H9 (cell line): ENCODE results near the gene MRPL9. TPM values are rescaled to one million over a fixed set of nuclear protein-coding genes. Genes with fewer than 3 reads are reported as not detected.

Source experiments
- DNase-seq: peaks from one replicate; pipeline ENCODE4 v3.0.0-alpha.2; 2017
- H2AFZ ChIP-seq: one replicate; pipeline ENCODE4 v1.6.1; 2013; ENCODE audit warnings: mild to moderate bottlenecking, low read length, control low read depth, moderate library complexity
- H2AK5ac ChIP-seq: 2 replicates; pipeline ENCODE4 v1.6.1; 2013; ENCODE audit warnings: low read length, control low read depth, mixed read lengths; ENCODE audit not compliant: insufficient read length
- H2BK120ac ChIP-seq: one replicate; pipeline ENCODE4 v1.6.1; 2013; ENCODE audit warnings: low read depth, mild to moderate bottlenecking, low read length, control low read depth, inconsistent platforms; ENCODE audit not compliant: poor library complexity, severe bottlenecking
- H2BK12ac ChIP-seq: 2 replicates; pipeline ENCODE4 v1.6.1; 2013; ENCODE audit warnings: low read length, control low read depth, mixed read lengths, low read depth; ENCODE audit not compliant: insufficient read length
- H2BK15ac ChIP-seq: 2 replicates; pipeline ENCODE4 v1.6.1; 2013; ENCODE audit warnings: low read depth, low read length, control low read depth
- H2BK20ac ChIP-seq: one replicate; pipeline ENCODE4 v1.6.1; 2013; ENCODE audit warnings: low read depth, mild to moderate bottlenecking, low read length, control low read depth, inconsistent platforms; ENCODE audit not compliant: poor library complexity, severe bottlenecking
- H2BK5ac ChIP-seq: 2 replicates; pipeline ENCODE4 v1.6.1; 2013; ENCODE audit warnings: low read length, control low read depth, mixed read lengths; ENCODE audit not compliant: insufficient read length
- H3K14ac ChIP-seq: 2 replicates; pipeline ENCODE4 v1.6.1; 2013; ENCODE audit warnings: low read length, control low read depth; ENCODE audit not compliant: insufficient read depth
- H3K18ac ChIP-seq: 2 replicates; pipeline ENCODE4 v1.6.1; 2013; ENCODE audit warnings: low read depth, mild to moderate bottlenecking, mixed read lengths, low read length, control low read depth; ENCODE audit not compliant: insufficient read length
- H3K23ac ChIP-seq: 2 replicates; pipeline ENCODE4 v1.6.1; 2013; ENCODE audit warnings: low read length, control low read depth, mixed read lengths, low read depth; ENCODE audit not compliant: insufficient read length
- H3K23me2 ChIP-seq: 2 replicates; pipeline ENCODE4 v1.6.1; 2013; ENCODE audit warnings: low read depth, mild to moderate bottlenecking, mixed read lengths, low read length, control low read depth; ENCODE audit not compliant: insufficient read length, poor library complexity, severe bottlenecking
- H3K27ac ChIP-seq: 2 replicates; pipeline ENCODE4 v1.5.1; 2013; ENCODE audit warnings: low read length, control low read depth, mixed read lengths, low read depth; ENCODE audit not compliant: insufficient read length
- H3K27me3 ChIP-seq: 2 replicates; pipeline ENCODE4 v1.6.1; 2013; ENCODE audit warnings: low read length, control low read depth, inconsistent platforms; ENCODE audit not compliant: insufficient read depth
- H3K4ac ChIP-seq: 2 replicates; pipeline ENCODE4 v1.6.1; 2013; ENCODE audit warnings: low read depth, mild to moderate bottlenecking, control low read depth, inconsistent platforms, low read length, moderate library complexity
- H3K4me1 ChIP-seq: 2 replicates; pipeline ENCODE4 v1.6.1; 2013; ENCODE audit warnings: low read length, control low read depth, inconsistent platforms; ENCODE audit not compliant: insufficient read depth
- H3K4me2 ChIP-seq: 2 replicates; pipeline ENCODE4 v1.6.1; 2013; ENCODE audit warnings: low read length, control low read depth, mixed read lengths; ENCODE audit not compliant: insufficient read length, insufficient read depth
- H3K56ac ChIP-seq: 2 replicates; pipeline ENCODE4 v1.6.1; 2013; ENCODE audit warnings: low read depth, mild to moderate bottlenecking, mixed read lengths, low read length, control low read depth; ENCODE audit not compliant: insufficient read length
- H3K79me1 ChIP-seq: 2 replicates; pipeline ENCODE4 v1.6.1; 2013; ENCODE audit warnings: low read depth, mild to moderate bottlenecking, moderate library complexity, low read length, control low read depth, inconsistent platforms; ENCODE audit not compliant: insufficient read depth, poor library complexity, severe bottlenecking
- H3K79me2 ChIP-seq: 2 replicates; pipeline ENCODE4 v1.6.1; 2013; ENCODE audit warnings: low read length, control low read depth, inconsistent platforms; ENCODE audit not compliant: insufficient read depth
- H3K9ac ChIP-seq: 2 replicates; pipeline ENCODE4 v1.6.1; 2013; ENCODE audit warnings: low read length, control low read depth, mixed read lengths; ENCODE audit not compliant: insufficient read length; ENCODE audit errors: extremely low read depth
- H3K9me3 ChIP-seq: one replicate; pipeline ENCODE4 v1.6.1; 2013; ENCODE audit warnings: low read depth, low read length, inconsistent platforms; ENCODE audit not compliant: control insufficient read depth
- H3T11ph ChIP-seq: one replicate; pipeline ENCODE4 v1.6.1; 2013; ENCODE audit warnings: mild to moderate bottlenecking, low read length, control low read depth, inconsistent platforms
- H4K20me1 ChIP-seq: one replicate; pipeline ENCODE4 v1.6.1; 2013; ENCODE audit not compliant: control insufficient read depth, insufficient read length, insufficient read depth
- H4K5ac ChIP-seq: 2 replicates; pipeline ENCODE4 v1.6.1; 2013; ENCODE audit warnings: low read depth, mild to moderate bottlenecking, mixed read lengths, low read length, control low read depth; ENCODE audit not compliant: insufficient read length
- H4K8ac ChIP-seq: replicated peaks from 2 replicates; pipeline ENCODE4 v1.6.1; 2013; ENCODE audit warnings: low read length, control low read depth, mixed read lengths, low read depth; ENCODE audit not compliant: insufficient read length
- H4K91ac ChIP-seq: 2 replicates; pipeline ENCODE4 v1.6.1; 2013; ENCODE audit warnings: low read depth, mild to moderate bottlenecking, moderate library complexity, mixed read lengths, low read length, control low read depth; ENCODE audit not compliant: insufficient read length
- H3K27ac Mint-ChIP-seq, 3 experiments: 2 replicates in 2 of 3; 3 replicates in 1 of 3; pipeline ENCODE4 v1.8.0; 2020 to 2021; ENCODE audit warnings: mixed read lengths in 3 of 3, mild to moderate bottlenecking in 1 of 3, moderate library complexity in 1 of 3
- H3K27me3 Mint-ChIP-seq: 2 replicates; pipeline ENCODE4 v1.8.0; 2021; ENCODE audit warnings: low read depth, mild to moderate bottlenecking, moderate library complexity, mixed read lengths
- H3K36me3 Mint-ChIP-seq, 3 experiments: 2 replicates in 2 of 3; 3 replicates in 1 of 3; pipeline ENCODE4 v1.8.0; 2020 to 2021; ENCODE audit warnings: low read depth in 3 of 3, mixed read lengths in 3 of 3; ENCODE audit not compliant: insufficient read depth in 1 of 3
- H3K4me1 Mint-ChIP-seq, 2 experiments: 2 replicates each; pipeline ENCODE4 v1.8.0; 2020; ENCODE audit warnings: mixed read lengths in 2 of 2
- H3K4me3 Mint-ChIP-seq, 2 experiments: 2 replicates in 1 of 2; 3 replicates in 1 of 2; pipeline ENCODE4 v1.8.0; 2020 to 2021; ENCODE audit warnings: mild to moderate bottlenecking in 2 of 2, mixed read lengths in 2 of 2, moderate library complexity in 1 of 2
- H3K9me3 Mint-ChIP-seq, 2 experiments: 2 replicates in 1 of 2; 3 replicates in 1 of 2; pipeline ENCODE4 v1.8.0; 2020; ENCODE audit warnings: mild to moderate bottlenecking in 2 of 2, mixed read lengths in 2 of 2, moderate library complexity in 1 of 2
- WGBS: extraction: QIAGEN DNeasy Blood & Tissue Kit; methylation state at CpG from one replicate; pipeline ENCODE4 v1.1.7; 2013; ENCODE audit warnings: missing lambda C conversion rate, low lambda C conversion rate, mixed read lengths; ENCODE audit not compliant: insufficient read length; ENCODE audit errors: extremely low coverage; 5-methylcytosine and 5-hydroxymethylcytosine counted together
- total RNA-seq: library from RNA; stranded (reverse); gene quantifications from 2 replicates; pipeline ENCODE4 v1.2.1, GENCODE V29; 2021
- TF ChIP-seq, protein P1 (sequence below): fragments of 200-600 bp; sonication (generic); conservative IDR thresholded peaks from 3 replicates; pipeline ENCODE4 v1.8.0; 2021; ENCODE audit warnings: antibody characterized with exemption, mild to moderate bottlenecking

The MRPL9 gene
- total RNA-seq, 1 experiment from 2014 or later, result 102 TPM

DNA sequence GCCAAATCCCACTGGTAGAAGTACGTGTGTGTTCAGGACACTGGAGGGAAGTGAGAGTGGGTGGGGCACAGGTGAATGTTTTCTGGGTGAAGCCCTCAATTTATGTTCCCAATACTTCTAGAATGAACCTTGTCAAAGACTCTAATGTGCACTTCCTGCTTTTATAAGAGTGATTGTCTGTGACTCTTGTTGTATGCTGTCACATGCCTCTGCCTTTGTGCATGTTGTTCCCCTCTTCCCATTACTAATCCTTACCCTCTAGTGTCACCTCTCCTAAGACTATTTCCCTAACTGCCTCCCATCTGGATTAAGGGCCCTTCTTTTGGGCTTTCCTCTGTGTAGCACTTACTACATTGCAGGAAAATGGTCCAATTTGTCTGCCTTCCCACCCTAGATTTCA, 44.5 kb upstream of the MRPL9 start:
- H2AK5ac ChIP-seq, result no peak overlapping the region
- H2BK20ac ChIP-seq, result no peak overlapping the region
- no peak overlapping the region for H3K27ac ChIP-seq
- peaks cover 8% of the 10 kb centered on the region for H3K27me3 Mint-ChIP-seq
- H4K8ac ChIP-seq, result no peak overlapping the region
- H3K56ac ChIP-seq, result no peak overlapping the region
- no peak overlapping the region for H3K9ac ChIP-seq
- no peaks in the 10 kb centered on the region for H4K20me1 ChIP-seq
- no peaks in the 10 kb centered on the region for H3K79me1 ChIP-seq
- no peak overlapping the region for H3K4me3 Mint-ChIP-seq
- peaks cover 16 to 20% of the 10 kb centered on the region in 2 experiments for H3K4me1 Mint-ChIP-seq
- H3K4me1 ChIP-seq, result no peaks in the 10 kb centered on the region; the same call in 1 of the 2 replicates
- no peak overlapping the region for H3K18ac ChIP-seq
- TF ChIP-seq, protein P1, sequence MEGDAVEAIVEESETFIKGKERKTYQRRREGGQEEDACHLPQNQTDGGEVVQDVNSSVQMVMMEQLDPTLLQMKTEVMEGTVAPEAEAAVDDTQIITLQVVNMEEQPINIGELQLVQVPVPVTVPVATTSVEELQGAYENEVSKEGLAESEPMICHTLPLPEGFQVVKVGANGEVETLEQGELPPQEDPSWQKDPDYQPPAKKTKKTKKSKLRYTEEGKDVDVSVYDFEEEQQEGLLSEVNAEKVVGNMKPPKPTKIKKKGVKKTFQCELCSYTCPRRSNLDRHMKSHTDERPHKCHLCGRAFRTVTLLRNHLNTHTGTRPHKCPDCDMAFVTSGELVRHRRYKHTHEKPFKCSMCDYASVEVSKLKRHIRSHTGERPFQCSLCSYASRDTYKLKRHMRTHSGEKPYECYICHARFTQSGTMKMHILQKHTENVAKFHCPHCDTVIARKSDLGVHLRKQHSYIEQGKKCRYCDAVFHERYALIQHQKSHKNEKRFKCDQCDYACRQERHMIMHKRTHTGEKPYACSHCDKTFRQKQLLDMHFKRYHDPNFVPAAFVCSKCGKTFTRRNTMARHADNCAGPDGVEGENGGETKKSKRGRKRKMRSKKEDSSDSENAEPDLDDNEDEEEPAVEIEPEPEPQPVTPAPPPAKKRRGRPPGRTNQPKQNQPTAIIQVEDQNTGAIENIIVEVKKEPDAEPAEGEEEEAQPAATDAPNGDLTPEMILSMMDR, result no peak
- no peak overlapping the region for H3K14ac ChIP-seq
- H3K27ac Mint-ChIP-seq, result no peak overlapping the region; a peak in 1 of 7 replicates
- H3K23me2 ChIP-seq, result no peaks in the 10 kb centered on the region
- H3K79me2 ChIP-seq, result no peaks in the 10 kb centered on the region
- H2BK5ac ChIP-seq, result no peak overlapping the region
- H3K4me2 ChIP-seq, result no peak overlapping the region
- H3K27me3 ChIP-seq, result 0 out of 2 replicates have a peak, but pooled peaks cover 2% of the 10 kb centered on the region
- no peak overlapping the region for H2BK15ac ChIP-seq
- no peaks in the 10 kb centered on the region for H3K9me3 Mint-ChIP-seq
- H2BK12ac ChIP-seq, result no peak overlapping the region
- no peak overlapping the region for H2AFZ ChIP-seq
- H3K9me3 ChIP-seq, result no peaks in the 10 kb centered on the region
- no peak overlapping the region for H3K4ac ChIP-seq
- no peak overlapping the region for H3T11ph ChIP-seq
- no peaks in the 10 kb centered on the region for H3K36me3 Mint-ChIP-seq
- H4K5ac ChIP-seq, result no peak overlapping the region
- no peak overlapping the region for H2BK120ac ChIP-seq
- H4K91ac ChIP-seq, result no peak overlapping the region
- no peak overlapping the region for H3K23ac ChIP-seq
- WGBS, result no CpG with 5 or more reads among the region's 1 CpG
- DNase-seq, result no peak
